Endothelial cell (in vitro differentiated cells): ENCODE data around the gene GORASP1. TPM values are rescaled to one million over a fixed set of nuclear protein-coding genes. Genes with fewer than 3 reads are reported as not detected.

ENCODE experiments used
- DNase-seq: peaks from one replicate; pipeline ENCODE4 v3.0.0; 2021; ENCODE audit warnings: low spot score
- H3K27ac Mint-ChIP-seq: one replicate; pipeline ENCODE4 v1.8.0; 2021; ENCODE audit warnings: mixed read lengths, inconsistent platforms; ENCODE audit not compliant: unreplicated experiment
- H3K27me3 Mint-ChIP-seq: one replicate; pipeline ENCODE4 v1.8.0; 2021; ENCODE audit warnings: mild to moderate bottlenecking, moderate library complexity, mixed read lengths, inconsistent platforms; ENCODE audit not compliant: unreplicated experiment
- H3K36me3 Mint-ChIP-seq: one replicate; pipeline ENCODE4 v1.8.0; 2021; ENCODE audit warnings: mild to moderate bottlenecking, low read depth, mixed read lengths, inconsistent platforms; ENCODE audit not compliant: unreplicated experiment
- H3K4me1 Mint-ChIP-seq: one replicate; pipeline ENCODE4 v1.8.0; 2021; ENCODE audit warnings: mild to moderate bottlenecking, mixed read lengths, inconsistent platforms; ENCODE audit not compliant: unreplicated experiment
- H3K4me3 Mint-ChIP-seq: one replicate; pipeline ENCODE4 v1.8.0; 2021; ENCODE audit warnings: mild to moderate bottlenecking, mixed read lengths, inconsistent platforms; ENCODE audit not compliant: unreplicated experiment
- H3K9me3 Mint-ChIP-seq: one replicate; pipeline ENCODE4 v1.8.0; 2021; ENCODE audit warnings: mixed read lengths, inconsistent platforms; ENCODE audit not compliant: unreplicated experiment
- total RNA-seq: library from RNA; stranded (reverse); fragmentation: NEBNext Ultra II Directional; extraction: Animal tissue kit (Norgen Biotek cat#: 25700); gene quantifications from one replicate; pipeline ENCODE4 v1.2.1, GENCODE V29; 2021; ENCODE audit not compliant: unreplicated experiment
- TF ChIP-seq, protein P1 (sequence below): fragments of 200-600 bp; sonication (generic); IDR thresholded peaks from one replicate; pipeline ENCODE4 v1.5.0; 2021; ENCODE audit warnings: antibody characterized with exemption; ENCODE audit not compliant: unreplicated experiment

Gene GORASP1
- total RNA-seq, 1 donor from 2014 or later: 130 TPM

DNA sequence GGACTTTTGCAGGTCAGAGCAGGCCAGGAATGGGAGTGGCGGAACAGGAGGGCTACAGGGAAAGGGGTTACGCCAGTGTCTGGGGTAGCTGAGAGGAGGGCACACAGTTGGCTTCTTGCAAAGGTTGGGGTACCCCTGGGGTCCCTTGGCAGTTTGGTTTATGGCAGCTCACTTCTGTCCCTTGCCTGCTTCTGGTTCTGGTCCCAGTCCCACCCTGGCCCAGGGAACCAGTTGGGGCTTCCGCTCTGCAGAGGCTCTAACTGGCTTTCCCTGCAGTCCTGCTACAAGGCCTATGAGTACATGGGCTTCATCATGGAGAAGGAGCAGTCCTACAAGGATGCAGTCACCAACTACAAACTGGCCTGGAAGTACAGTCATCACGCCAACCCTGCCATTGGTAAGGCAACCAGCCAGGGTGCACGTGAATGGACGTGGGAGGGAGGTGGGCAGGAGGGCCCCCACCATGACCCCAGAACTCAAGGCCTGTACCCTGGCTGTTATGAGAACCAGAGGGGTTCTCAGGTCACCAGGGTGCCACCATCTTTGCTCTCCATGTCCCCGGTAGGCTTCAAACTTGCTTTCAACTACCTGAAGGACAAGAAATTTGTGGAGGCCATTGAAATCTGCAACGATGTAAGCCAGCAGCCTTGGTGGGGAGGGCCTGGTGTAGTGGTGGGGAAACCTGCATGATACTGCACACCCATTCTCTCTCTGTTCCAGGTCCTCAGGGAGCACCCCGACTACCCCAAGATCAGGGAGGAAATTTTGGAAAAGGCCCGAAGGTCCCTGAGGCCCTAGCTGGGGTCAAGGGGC, 30.8 kb upstream of the GORASP1 start:
- TF ChIP-seq, protein P1, sequence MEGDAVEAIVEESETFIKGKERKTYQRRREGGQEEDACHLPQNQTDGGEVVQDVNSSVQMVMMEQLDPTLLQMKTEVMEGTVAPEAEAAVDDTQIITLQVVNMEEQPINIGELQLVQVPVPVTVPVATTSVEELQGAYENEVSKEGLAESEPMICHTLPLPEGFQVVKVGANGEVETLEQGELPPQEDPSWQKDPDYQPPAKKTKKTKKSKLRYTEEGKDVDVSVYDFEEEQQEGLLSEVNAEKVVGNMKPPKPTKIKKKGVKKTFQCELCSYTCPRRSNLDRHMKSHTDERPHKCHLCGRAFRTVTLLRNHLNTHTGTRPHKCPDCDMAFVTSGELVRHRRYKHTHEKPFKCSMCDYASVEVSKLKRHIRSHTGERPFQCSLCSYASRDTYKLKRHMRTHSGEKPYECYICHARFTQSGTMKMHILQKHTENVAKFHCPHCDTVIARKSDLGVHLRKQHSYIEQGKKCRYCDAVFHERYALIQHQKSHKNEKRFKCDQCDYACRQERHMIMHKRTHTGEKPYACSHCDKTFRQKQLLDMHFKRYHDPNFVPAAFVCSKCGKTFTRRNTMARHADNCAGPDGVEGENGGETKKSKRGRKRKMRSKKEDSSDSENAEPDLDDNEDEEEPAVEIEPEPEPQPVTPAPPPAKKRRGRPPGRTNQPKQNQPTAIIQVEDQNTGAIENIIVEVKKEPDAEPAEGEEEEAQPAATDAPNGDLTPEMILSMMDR: no peak
- Mint-ChIP-seq H3K4me3 (peak overlapping the region; percentile 56), H3K27ac (no peak overlapping the region), H3K36me3 (peaks cover 44% of the 10 kb centered on the region), H3K4me1 (peaks cover 55% of the 10 kb centered on the region), H3K27me3 (peaks cover 17% of the 10 kb centered on the region), H3K9me3 (no peaks in the 10 kb centered on the region)
- no peak for DNase-seq

DNA sequence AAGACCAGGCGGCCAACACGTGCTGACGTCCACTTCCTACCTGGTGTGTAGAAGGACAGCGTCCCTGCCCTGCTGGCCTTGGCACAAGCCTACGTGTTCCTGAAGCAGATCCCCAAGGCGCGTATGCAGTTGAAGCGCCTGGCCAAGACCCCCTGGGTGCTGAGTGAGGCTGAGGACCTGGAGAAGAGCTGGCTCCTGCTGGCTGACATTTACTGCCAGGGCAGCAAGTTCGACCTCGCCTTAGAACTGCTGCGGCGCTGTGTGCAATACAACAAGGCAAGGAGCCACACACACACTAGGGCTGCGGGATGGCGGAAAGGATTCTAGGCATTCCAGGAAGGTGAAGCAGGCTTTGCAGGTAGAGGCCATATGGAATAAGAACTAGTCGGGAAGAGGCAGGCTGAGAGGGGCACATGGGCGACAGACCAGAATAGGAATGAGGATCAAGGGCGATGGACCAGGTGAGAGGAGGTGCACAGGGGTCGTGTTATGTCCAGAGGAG, 30.1 kb upstream of the GORASP1 start:
- H3K4me1 Mint-ChIP-seq: peaks cover 50% of the 10 kb centered on the region
- H3K36me3 Mint-ChIP-seq: peaks cover 40% of the 10 kb centered on the region
- DNase-seq: no peak
- no peaks in the 10 kb centered on the region for H3K9me3 Mint-ChIP-seq
- TF ChIP-seq, protein P1: no peak
- peaks cover 19% of the 10 kb centered on the region for H3K27me3 Mint-ChIP-seq
- H3K27ac Mint-ChIP-seq: no peak overlapping the region
- peak overlapping the region; percentile 56 for H3K4me3 Mint-ChIP-seq

DNA sequence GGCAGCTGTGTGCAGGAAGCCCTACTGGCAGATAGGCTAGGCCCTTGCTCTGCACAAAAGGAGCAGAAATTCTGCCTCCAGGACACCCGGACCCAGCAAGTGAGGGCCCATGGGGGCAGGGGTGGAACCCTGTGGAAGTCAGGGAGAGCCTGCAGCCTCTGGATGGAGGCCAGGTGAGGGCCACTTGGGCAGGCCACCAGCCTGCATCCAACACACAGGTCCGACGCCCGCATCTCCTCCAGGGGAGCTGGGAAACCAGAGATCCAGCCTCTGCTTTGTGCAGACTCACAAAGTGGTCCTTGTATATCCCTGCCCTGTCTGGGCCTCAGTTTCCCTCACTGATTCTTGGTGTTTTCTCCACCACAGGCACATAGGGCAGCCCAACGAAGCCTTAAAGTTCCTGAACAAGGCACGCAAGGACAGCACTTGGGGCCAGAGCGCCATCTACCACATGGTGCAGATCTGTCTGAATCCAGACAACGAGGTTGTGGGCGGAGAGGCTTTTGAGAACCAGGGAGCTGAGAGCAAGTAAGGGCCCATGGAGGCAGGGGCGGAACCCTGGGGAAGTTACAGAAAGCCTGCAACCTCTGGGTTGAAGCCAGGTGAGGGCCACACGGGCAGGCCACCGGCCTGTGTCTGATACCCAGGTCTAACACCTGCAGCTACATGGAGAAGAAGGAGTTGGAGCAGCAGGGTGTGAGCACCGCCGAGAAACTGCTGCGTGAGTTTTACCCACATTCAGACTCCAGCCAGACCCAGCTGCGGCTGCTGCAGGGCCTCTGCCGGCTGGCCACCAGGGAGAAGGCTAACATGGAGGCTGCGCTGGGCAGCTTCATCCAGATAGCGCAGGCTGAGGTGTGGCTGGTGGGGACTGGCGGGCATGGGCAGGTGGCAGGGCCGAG, 29.4 kb upstream of the GORASP1 start:
- no peak for DNase-seq
- peaks cover 44% of the 10 kb centered on the region for H3K36me3 Mint-ChIP-seq
- peak overlapping the region; percentile 42 for H3K27ac Mint-ChIP-seq
- H3K4me1 Mint-ChIP-seq: peaks cover 43% of the 10 kb centered on the region
- TF ChIP-seq, protein P1: no peak
- peaks cover 21% of the 10 kb centered on the region for H3K27me3 Mint-ChIP-seq
- no peaks in the 10 kb centered on the region for H3K9me3 Mint-ChIP-seq
- H3K4me3 Mint-ChIP-seq: no peak overlapping the region

DNA sequence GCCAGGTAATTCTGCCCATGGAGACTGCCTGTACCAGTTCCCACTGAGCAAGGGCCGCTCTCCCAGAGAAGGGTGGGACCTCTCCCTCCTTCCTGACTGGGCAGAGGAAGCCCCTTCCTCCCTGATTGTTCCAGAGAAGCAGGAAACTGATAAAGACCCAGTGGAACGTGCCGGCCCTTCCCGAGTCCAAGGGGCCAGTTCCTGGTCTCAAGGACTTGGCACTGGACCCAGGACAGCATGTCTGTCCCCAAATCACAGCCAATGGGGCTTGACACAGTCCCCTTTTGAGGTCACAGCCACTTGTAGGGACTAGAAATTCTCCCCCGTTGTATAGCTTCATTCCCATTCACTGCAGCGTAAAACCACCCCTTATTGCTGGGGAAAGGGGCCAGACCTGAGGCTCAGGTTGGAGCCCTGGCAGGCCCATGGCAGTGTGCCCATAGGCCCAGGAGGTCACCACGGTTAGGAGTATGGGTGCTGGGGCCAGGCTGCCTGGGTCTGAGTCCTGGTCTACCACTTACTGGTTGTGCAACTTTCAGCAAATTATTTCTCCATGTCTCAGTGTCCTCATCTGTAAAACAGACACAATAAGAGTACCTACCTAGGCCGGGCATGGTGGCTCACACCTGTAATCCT, 27.9 kb upstream of the GORASP1 start:
- Mint-ChIP-seq H3K4me3 (peak overlapping the region; percentile 83), H3K27ac (peak overlapping the region; percentile 19)
- TF ChIP-seq, protein P1: no peak

More for the DNA sequence above, 27.9 kb upstream of the GORASP1 start:
- DNase-seq: no peak
- H3K9me3 Mint-ChIP-seq: no peaks in the 10 kb centered on the region
- peaks cover 46% of the 10 kb centered on the region for H3K4me1 Mint-ChIP-seq
- peaks cover 19% of the 10 kb centered on the region for H3K27me3 Mint-ChIP-seq
- H3K36me3 Mint-ChIP-seq: peaks cover 47% of the 10 kb centered on the region
